Upper lobe of right lung (tissue), 1 donor: ENCODE measurements around the gene GSTA3. TPM values are rescaled to one million over a fixed set of nuclear protein-coding genes. Genes with fewer than 3 reads are reported as not detected.

Source experiments
- ATAC-seq: fragments of 200-7000 bp; cut with Tn5 transposase; one replicate; pipeline ENCODE4 v1.9.1; 2020; ENCODE audit warnings: mild to moderate bottlenecking, moderate library complexity
- DNase-seq: peaks from one replicate; pipeline ENCODE4 v3.0.0-alpha.2; 2020
- H3K27ac ChIP-seq: fragments of 200-600 bp; one replicate; pipeline ENCODE4 v1.8.0; 2022
- H3K27me3 ChIP-seq: fragments of 200-600 bp; one replicate; pipeline ENCODE4 v1.8.0; 2022; ENCODE audit warnings: mild to moderate bottlenecking
- H3K36me3 ChIP-seq: fragments of 200-600 bp; one replicate; pipeline ENCODE4 v1.8.0; 2022
- H3K4me1 ChIP-seq: fragments of 200-600 bp; one replicate; pipeline ENCODE4 v1.8.0; 2022
- H3K4me3 ChIP-seq: fragments of 200-600 bp; one replicate; pipeline ENCODE4 v1.8.0; 2022; ENCODE audit warnings: mild to moderate bottlenecking
- H3K9me3 ChIP-seq: fragments of 200-600 bp; one replicate; pipeline ENCODE4 v1.8.0; 2022
- CTCF ChIP-seq: fragments of 200-600 bp; IDR thresholded peaks from one replicate; pipeline ENCODE4 v1.8.0; 2022; ENCODE audit warnings: antibody characterized with exemption
- intact Hi-C: fragments of 100-400 bp; cut with DNase I; formaldehyde crosslinking; loops from one replicate; pipeline ENCODE4 v1.11.0; 2022
- total RNA-seq: library from RNA; stranded (reverse); fragmentation: NEBNext Ultra II Directional; extraction: Animal tissue kit (Norgen Biotek cat#: 25700); gene quantifications from one replicate; pipeline ENCODE4 v1.2.1, GENCODE V29; 2021
- donor health status: DM: no; HTN: yes; CAD: no; lungs with severe emphysema.

GSTA3 gene
- total RNA-seq, 1 donor from 2014 or later, result not detected

GRCh38 chr6:52881996-52882841 lies 27.3 kb downstream of the GSTA3 start:
- ATAC-seq (peak; percentile 100), DNase-seq (peak; percentile 79)
- TF ChIP-seq CTCF, result peak; percentile 82
- Histone ChIP-seq H3K9me3 (no peaks in the 10 kb centered on the region), H3K4me3 (peak overlapping the region; percentile 55), H3K4me1 (peaks cover 3% of the 10 kb centered on the region), H3K27ac (peak overlapping the region; percentile 73), H3K27me3 (no peaks in the 10 kb centered on the region), H3K36me3 (no peaks in the 10 kb centered on the region)
- intact Hi-C loops, result no loop called here

GRCh38 chr6:52881662-52881995 lies 27.9 kb downstream of the GSTA3 start:
- peak overlapping the region; percentile 55 for H3K4me3 ChIP-seq
- TF ChIP-seq CTCF, result no peak
- H3K4me1 ChIP-seq, result peaks cover 3% of the 10 kb centered on the region
- DNase-seq (no peak), ATAC-seq (peak; percentile 55)
- no peaks in the 10 kb centered on the region for H3K36me3 ChIP-seq
- H3K27me3 ChIP-seq, result no peaks in the 10 kb centered on the region
- intact Hi-C loops, result no loop called here
- H3K9me3 ChIP-seq, result no peaks in the 10 kb centered on the region
- no peak overlapping the region for H3K27ac ChIP-seq

GRCh38 chr6:52877786-52878185 lies 31.7 kb downstream of the GSTA3 start:
- intact Hi-C loops, result no loop called here
- no peak for TF ChIP-seq CTCF
- no peaks in the 10 kb centered on the region for H3K36me3 ChIP-seq
- H3K27me3 ChIP-seq, result no peaks in the 10 kb centered on the region
- peaks cover 3% of the 10 kb centered on the region for H3K4me1 ChIP-seq
- no peak overlapping the region for H3K4me3 ChIP-seq
- no peak overlapping the region for H3K27ac ChIP-seq
- ATAC-seq (no peak), DNase-seq (no peak)
- no peaks in the 10 kb centered on the region for H3K9me3 ChIP-seq

- Histone ChIP-seq H3K4me1 (peaks cover 3% of the 10 kb centered on the region), H3K9me3 (no peaks in the 10 kb centered on the region), H3K36me3 (no peaks in the 10 kb centered on the region), H3K4me3 (no peak overlapping the region), H3K27ac (no peak overlapping the region), H3K27me3 (no peaks in the 10 kb centered on the region)
- intact Hi-C loops, result no loop called here
- TF ChIP-seq CTCF, result no peak
- DNase-seq, result no peak
- ATAC-seq, result no peak
Measured at GRCh38 chr6:52877168-52877567, 32.3 kb downstream of the GSTA3 start.

GRCh38 chr6:52876056-52876787 lies 33.3 kb downstream of the GSTA3 start:
- TF ChIP-seq CTCF, result no peak
- DNase-seq (no peak), ATAC-seq (no peak)
- H3K4me1 ChIP-seq, result no peaks in the 10 kb centered on the region
- H3K27me3 ChIP-seq, result no peaks in the 10 kb centered on the region
- no peaks in the 10 kb centered on the region for H3K36me3 ChIP-seq
- no peak overlapping the region for H3K4me3 ChIP-seq
- H3K27ac ChIP-seq, result no peak overlapping the region
- no peaks in the 10 kb centered on the region for H3K9me3 ChIP-seq
- intact Hi-C loops, result no loop called here
